Stimulated activated CD4-positive, alpha-beta T cell treated with anti-CD3 and anti-CD28 coated beads, Interleukin-15, amount 100 ng/mL, for 1 hour (primary cell): Measurements from ENCODE around the gene ANKRD10.

Experiments
- DNase-seq, 2 donors: peaks; one replicate each; pipeline ENCODE4 v3.0.0-alpha.2; 2020; ENCODE audit warnings: low read depth in 1 of 2, low spot score in 1 of 2

The ANKRD10 gene

GRCh38 chr13:110886870-110887596, 27.8 kb downstream of the ANKRD10 start:
- DNase-seq: no peak

GRCh38 chr13:110885966-110886869, 28.7 kb downstream of the ANKRD10 start:
- no peak for DNase-seq

- DNase-seq: no peak
These were observed 29.4 kb downstream of the ANKRD10 start for GRCh38 chr13:110885516-110885915.

- DNase-seq: no peak
These were observed 30.4 kb downstream of the ANKRD10 start for GRCh38 chr13:110884517-110884916.

GRCh38 chr13:110883542-110883941, 31.3 kb downstream of the ANKRD10 start:
- no peak for DNase-seq

GRCh38 chr13:110882972-110883371, 31.9 kb downstream of the ANKRD10 start:
- DNase-seq: no peak

GRCh38 chr13:110881839-110882627, 32.8 kb downstream of the ANKRD10 start:
- DNase-seq: no peak

- no peak for DNase-seq
These were observed 34.2 kb downstream of the ANKRD10 start for GRCh38 chr13:110880627-110881026.

GRCh38 chr13:110879482-110879881, 35.4 kb downstream of the ANKRD10 start:
- no peak for DNase-seq

- DNase-seq: no peak
These were observed 37.1 kb downstream of the ANKRD10 start for GRCh38 chr13:110877737-110878258.

- no peak for DNase-seq
These were observed 38.3 kb downstream of the ANKRD10 start for GRCh38 chr13:110876609-110877008.

GRCh38 chr13:110875241-110875640, 39.6 kb downstream of the ANKRD10 start:
- DNase-seq: no peak

- DNase-seq: peak in 1 of 2 donors; percentile 26
These were observed 40.3 kb downstream of the ANKRD10 start for GRCh38 chr13:110874508-110874960.

GRCh38 chr13:110873639-110874507, 41.0 kb downstream of the ANKRD10 start:
- DNase-seq: no peak

GRCh38 chr13:110872768-110873638, 41.9 kb downstream of the ANKRD10 start:
- no peak for DNase-seq

- no peak for DNase-seq
These were observed 42.7 kb downstream of the ANKRD10 start for GRCh38 chr13:110872034-110872767.

- no peak for DNase-seq
These were observed 44.8 kb downstream of the ANKRD10 start for GRCh38 chr13:110869805-110870706.
